HG02798 (cell line): Measurements from ENCODE around the gene ADPRM.
"Not testable (repeated sequence)": the region's sequence is repeated elsewhere in the genome, so short reads cannot be mapped to it uniquely, and the experiment has no call there.

Source experiments
- ATAC-seq: cut with Tn5 transposase; IDR thresholded peaks from one replicate; pipeline ENCODE4 v1.9.1; 2021; ENCODE audit warnings: mild to moderate bottlenecking; ENCODE audit not compliant: unreplicated experiment, poor library complexity

The ADPRM gene

GRCh38 chr17:10698096-10698818 lies 863 bp downstream of the ADPRM start:
- no peak for ATAC-seq

- no peak for ATAC-seq
These were observed 2.5 kb downstream of the ADPRM start for GRCh38 chr17:10699856-10700255.

GRCh38 chr17:10702574-10702973 lies 5.2 kb downstream of the ADPRM start:
- ATAC-seq: no peak

- no peak for ATAC-seq
These were observed 8.3 kb downstream of the ADPRM start for GRCh38 chr17:10705727-10706126.

- ATAC-seq: no peak
These were observed 15.9 kb downstream of the ADPRM start for GRCh38 chr17:10713318-10713717.

- no peak for ATAC-seq
These were observed 18.8 kb downstream of the ADPRM start for GRCh38 chr17:10716218-10716617.

- no peak for ATAC-seq
These were observed 21.2 kb downstream of the ADPRM start for GRCh38 chr17:10718547-10718946.

GRCh38 chr17:10724546-10725195 lies 27.3 kb downstream of the ADPRM start:
- no peak for ATAC-seq

GRCh38 chr17:10725262-10725661 lies 27.9 kb downstream of the ADPRM start:
- ATAC-seq: no peak

GRCh38 chr17:10726196-10726595 lies 28.8 kb downstream of the ADPRM start:
- ATAC-seq: no peak

GRCh38 chr17:10727192-10727591 lies 29.8 kb downstream of the ADPRM start:
- no peak for ATAC-seq

- ATAC-seq: no peak
These were observed 31.0 kb downstream of the ADPRM start for GRCh38 chr17:10728331-10728892.

- peak; percentile 67 for ATAC-seq
These were observed 32.2 kb downstream of the ADPRM start, which contains the start of gene TMEM220 for GRCh38 chr17:10729334-10730193. Gene TMEM220 (minus strand): TSS chr17:10730023. CDS start chr17:10729851, 172 bp downstream.

- ATAC-seq: not testable (repeated sequence)
These were observed 32.9 kb downstream of the ADPRM start for GRCh38 chr17:10730247-10730646.

GRCh38 chr17:10731408-10731879 lies 34.0 kb downstream of the ADPRM start:
- no peak for ATAC-seq

GRCh38 chr17:10732121-10732520 lies 34.7 kb downstream of the ADPRM start:
- ATAC-seq: not testable (repeated sequence)

- ATAC-seq: no peak
These were observed 36.3 kb downstream of the ADPRM start for GRCh38 chr17:10733666-10734065.

GRCh38 chr17:10735251-10735650 lies 37.9 kb downstream of the ADPRM start:
- ATAC-seq: no peak

GRCh38 chr17:10735821-10736220 lies 38.4 kb downstream of the ADPRM start:
- ATAC-seq: no peak

- no peak for ATAC-seq
These were observed 39.8 kb downstream of the ADPRM start for GRCh38 chr17:10737168-10737622.
